Smooth muscle cell (in vitro differentiated cells): Measurements from ENCODE around the gene AKAP8L. TPM values are rescaled to one million over a fixed set of nuclear protein-coding genes. Genes with fewer than 3 reads are reported as not detected.

ENCODE experiments used
- DNase-seq: peaks from one replicate; lab custom pipeline; 2025; ENCODE audit not compliant: unreplicated experiment; lab: John Stamatoyannopoulos, UW
- H2AFZ ChIP-seq: fragments of 200-600 bp; sonication (generic); 2 replicates; pipeline ENCODE4 v1.6.0; 2016; ENCODE audit warnings: antibody characterized with exemption, low read depth, mild to moderate bottlenecking
- H3F3A ChIP-seq: fragments of 200-600 bp; sonication (generic); 2 replicates; pipeline ENCODE4 v1.6.0; 2017; ENCODE audit warnings: antibody characterized with exemption, low read depth
- H3K27ac ChIP-seq: fragments of 200-600 bp; sonication (generic); 2 replicates; pipeline ENCODE4 v1.5.1; 2016; ENCODE audit warnings: low read depth, mild to moderate bottlenecking
- H3K27me3 ChIP-seq: fragments of 200-600 bp; sonication (generic); 2 replicates; pipeline ENCODE4 v1.6.1; 2016; ENCODE audit warnings: low read depth, mild to moderate bottlenecking
- H3K36me3 ChIP-seq: fragments of 200-600 bp; sonication (generic); 2 replicates; pipeline ENCODE4 v1.5.1; 2016; ENCODE audit warnings: low read depth
- H3K4me1 ChIP-seq: fragments of 200-600 bp; sonication (generic); 2 replicates; pipeline ENCODE4 v1.5.1; 2016; ENCODE audit warnings: low read depth
- H3K4me2 ChIP-seq: fragments of 200-600 bp; sonication (generic); 2 replicates; pipeline ENCODE4 v1.6.0; 2016; ENCODE audit warnings: mild to moderate bottlenecking
- H3K4me3 ChIP-seq: fragments of 200-600 bp; sonication (generic); 2 replicates; pipeline ENCODE4 v1.5.1; 2016; ENCODE audit warnings: mild to moderate bottlenecking
- H3K79me2 ChIP-seq: fragments of 200-600 bp; sonication (generic); 2 replicates; pipeline ENCODE4 v1.6.0; 2016; ENCODE audit warnings: low read depth, mild to moderate bottlenecking
- H3K9ac ChIP-seq: fragments of 200-600 bp; sonication (generic); 2 replicates; pipeline ENCODE4 v1.6.0; 2016; ENCODE audit warnings: low read depth
- H3K9me3 ChIP-seq: fragments of 200-600 bp; sonication (generic); replicated peaks from 2 replicates; pipeline ENCODE4 v1.5.1; 2016; ENCODE audit warnings: low read depth
- H4K20me1 ChIP-seq: fragments of 200-600 bp; sonication (generic); 2 replicates; pipeline ENCODE4 v1.6.0; 2016; ENCODE audit warnings: low read depth
- WGBS: methylation state at CpG from one replicate; pipeline ENCODE4 v1.1.7; 2016; ENCODE audit warnings: low lambda C conversion rate; 5-methylcytosine and 5-hydroxymethylcytosine counted together
- polyA plus RNA-seq: library from polyadenylated mRNA; unstranded; fragments of >200 nt; fragmentation: Nextera tagmentation; extraction: Ambion mirVana; gene quantifications from 2 replicates; pipeline ENCODE4 v1.2.1, GENCODE V29; 2016
- total RNA-seq: library from RNA; depleted of rRNA; stranded (reverse); fragments of >200 nt; gene quantifications from 2 replicates; pipeline ENCODE4 v1.2.3, GENCODE V29; 2014
- TF ChIP-seq, protein P1 (sequence below): fragments of 200-600 bp; sonication (generic); IDR thresholded peaks from 2 replicates; pipeline ENCODE4 v1.5.1; 2017; ENCODE audit warnings: borderline replicate concordance, mild to moderate bottlenecking, antibody characterized with exemption; ENCODE audit not compliant: insufficient read depth, poor library complexity, severe bottlenecking

AKAP8L gene
- total and polyA plus RNA-seq, 2 experiments from 2014 or later = 61.9 to 105 TPM

DNA sequence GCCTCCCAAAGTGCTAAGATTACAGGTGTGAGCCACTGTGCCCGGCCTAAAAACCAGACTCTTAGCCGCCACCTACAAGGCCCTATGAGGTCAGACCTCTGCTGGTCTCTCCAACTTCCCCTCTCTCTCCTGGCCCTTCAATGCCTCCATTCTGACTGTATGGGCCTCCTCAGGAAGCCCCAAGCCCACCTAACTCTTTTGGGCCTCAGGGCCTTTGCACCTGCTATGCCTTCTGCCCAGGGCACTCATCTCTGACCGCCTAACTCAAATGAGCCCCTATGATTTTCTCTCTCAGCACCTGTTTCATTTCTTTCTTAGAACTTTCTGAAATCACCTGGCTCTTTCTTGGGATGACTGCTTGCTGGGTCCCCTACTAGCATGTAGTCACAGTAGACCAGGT, 24.5 kb upstream of the AKAP8L start:
- 100% methylated on average over 3 of the region's 3 CpGs for WGBS
- Histone ChIP-seq H3K27ac (no peak overlapping the region), H3K36me3 (no peaks in the 10 kb centered on the region), H4K20me1 (no peaks in the 10 kb centered on the region), H3K4me2 (no peak overlapping the region), H3K27me3 (no peaks in the 10 kb centered on the region), H3K9ac (no peak overlapping the region), H3F3A (no peaks in the 10 kb centered on the region), H3K9me3 (no peaks in the 10 kb centered on the region), H3K79me2 (no peaks in the 10 kb centered on the region), H3K4me3 (no peak overlapping the region), H3K4me1 (no peaks in the 10 kb centered on the region), H2AFZ (no peak overlapping the region)
- DNase-seq = no peak
- TF ChIP-seq, protein P1, sequence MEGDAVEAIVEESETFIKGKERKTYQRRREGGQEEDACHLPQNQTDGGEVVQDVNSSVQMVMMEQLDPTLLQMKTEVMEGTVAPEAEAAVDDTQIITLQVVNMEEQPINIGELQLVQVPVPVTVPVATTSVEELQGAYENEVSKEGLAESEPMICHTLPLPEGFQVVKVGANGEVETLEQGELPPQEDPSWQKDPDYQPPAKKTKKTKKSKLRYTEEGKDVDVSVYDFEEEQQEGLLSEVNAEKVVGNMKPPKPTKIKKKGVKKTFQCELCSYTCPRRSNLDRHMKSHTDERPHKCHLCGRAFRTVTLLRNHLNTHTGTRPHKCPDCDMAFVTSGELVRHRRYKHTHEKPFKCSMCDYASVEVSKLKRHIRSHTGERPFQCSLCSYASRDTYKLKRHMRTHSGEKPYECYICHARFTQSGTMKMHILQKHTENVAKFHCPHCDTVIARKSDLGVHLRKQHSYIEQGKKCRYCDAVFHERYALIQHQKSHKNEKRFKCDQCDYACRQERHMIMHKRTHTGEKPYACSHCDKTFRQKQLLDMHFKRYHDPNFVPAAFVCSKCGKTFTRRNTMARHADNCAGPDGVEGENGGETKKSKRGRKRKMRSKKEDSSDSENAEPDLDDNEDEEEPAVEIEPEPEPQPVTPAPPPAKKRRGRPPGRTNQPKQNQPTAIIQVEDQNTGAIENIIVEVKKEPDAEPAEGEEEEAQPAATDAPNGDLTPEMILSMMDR = no peak

DNA sequence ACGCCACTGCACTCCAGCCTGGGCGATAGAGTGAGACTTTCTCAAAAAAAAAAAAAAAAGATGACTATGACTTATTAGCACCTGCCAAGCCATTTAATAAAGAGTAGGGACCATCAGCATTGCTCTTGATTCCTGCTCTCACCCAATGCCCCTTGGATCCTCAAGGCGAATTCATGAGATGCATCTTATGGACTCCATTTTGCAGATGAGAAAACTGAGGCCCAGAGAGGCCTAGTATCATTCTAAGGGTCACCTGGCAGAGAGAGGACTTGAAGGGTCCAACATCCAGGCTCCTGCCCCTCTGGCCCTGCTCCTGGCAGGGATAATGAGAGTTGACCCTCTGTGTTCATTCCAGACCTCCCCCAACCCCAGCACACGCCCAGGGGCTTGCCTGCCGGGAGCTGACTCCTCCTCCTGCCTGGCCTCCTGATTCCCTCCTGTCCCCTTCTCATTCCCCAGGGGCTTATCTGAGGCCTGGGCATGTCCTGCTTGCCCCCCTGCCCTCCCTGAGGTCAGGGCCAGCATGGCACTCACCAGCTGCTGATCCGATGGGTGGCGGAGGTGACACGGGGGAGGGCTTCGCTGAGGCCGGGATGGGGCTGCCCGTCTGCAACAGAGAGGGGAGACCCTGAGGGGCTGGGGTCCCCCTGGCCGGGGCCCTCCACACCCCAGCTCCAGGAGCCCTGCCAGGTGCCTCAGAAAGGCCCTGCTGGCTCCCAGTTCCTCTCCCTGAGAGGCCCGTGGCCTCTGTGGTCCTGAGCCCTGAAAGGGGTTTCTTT, 23.5 kb upstream of the AKAP8L start:
- Histone ChIP-seq H3K4me3 (no peak overlapping the region), H3K79me2 (no peaks in the 10 kb centered on the region), H2AFZ (no peak overlapping the region), H3K36me3 (no peaks in the 10 kb centered on the region), H3K9me3 (no peaks in the 10 kb centered on the region), H3K4me2 (no peak overlapping the region), H4K20me1 (no peaks in the 10 kb centered on the region), H3K4me1 (no peaks in the 10 kb centered on the region), H3K27ac (no peak overlapping the region), H3F3A (no peaks in the 10 kb centered on the region), H3K9ac (no peak overlapping the region), H3K27me3 (no peaks in the 10 kb centered on the region)
- TF ChIP-seq, protein P1 = no peak
- no peak for DNase-seq
- 94% methylated on average over 13 of the region's 13 CpGs for WGBS

DNA sequence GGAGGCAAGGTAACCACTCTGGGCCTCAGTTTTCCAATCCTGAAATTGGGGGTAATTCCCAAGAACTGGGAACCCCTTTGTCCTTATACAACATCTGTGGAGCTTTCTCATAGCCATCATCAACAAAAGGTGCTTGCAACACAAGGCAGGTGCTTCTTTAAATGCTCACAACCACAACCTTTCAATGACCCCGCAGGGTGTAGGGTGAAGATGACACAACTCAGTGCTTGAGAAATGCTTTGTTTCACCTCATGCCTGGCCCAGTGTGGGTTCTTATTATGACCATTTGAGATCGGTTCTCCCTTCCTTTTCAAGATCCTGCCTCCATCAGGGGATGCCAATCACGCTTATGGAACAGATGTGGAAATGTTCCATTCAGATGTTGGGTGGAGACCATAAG, 22.5 kb upstream of the AKAP8L start:
- no peaks in the 10 kb centered on the region for H3K9me3 ChIP-seq
- H3K27me3 ChIP-seq = no peaks in the 10 kb centered on the region
- TF ChIP-seq, protein P1 = no peak
- no peaks in the 10 kb centered on the region for H3F3A ChIP-seq
- no peak overlapping the region for H2AFZ ChIP-seq
- 89% methylated on average over 3 of the region's 3 CpGs for WGBS
- no peaks in the 10 kb centered on the region for H3K36me3 ChIP-seq
- no peak overlapping the region for H3K9ac ChIP-seq
- DNase-seq = no peak
- H3K4me2 ChIP-seq = no peak overlapping the region
- H3K27ac ChIP-seq = no peak overlapping the region
- no peak overlapping the region for H3K4me3 ChIP-seq
- H3K4me1 ChIP-seq = no peaks in the 10 kb centered on the region
- H4K20me1 ChIP-seq = no peaks in the 10 kb centered on the region
- no peaks in the 10 kb centered on the region for H3K79me2 ChIP-seq
